ENCODE data around the gene ZNF483.

GRCh38 chr9:111610845-111611244 is 85.9 kb downstream of the ZNF483 start:
- TF ChIP-seq ARNTL (CRISPR knock-in tag; IDR thresholded peaks at IDR 0.05; ENCODE audit: borderline replicate concordance, low read depth): no peak
- TF ChIP-seq CREB5 (CRISPR knock-in tag; IDR thresholded peaks at IDR 0.05; ENCODE audit: low read depth): no peak
- TF ChIP-seq TSHZ2 (CRISPR knock-in tag; IDR thresholded peaks at IDR 0.05): no peak
- TF ChIP-seq ZFP3 (CRISPR knock-in tag; IDR thresholded peaks at IDR 0.05): no peak
